GM21381 (cell line): Measurements from ENCODE around the gene SLC34A2.
A peak's percentile ranks its signal among the peaks of the same experiment; 100 is the strongest.
"Not testable (repeated sequence)": the region's sequence is repeated elsewhere in the genome, so short reads cannot be mapped to it uniquely, and the experiment has no call there.

Experiments
- ATAC-seq: cut with Tn5 transposase; IDR thresholded peaks from one replicate; pipeline ENCODE4 v1.9.1; 2021; ENCODE audit warnings: mild to moderate bottlenecking, moderate library complexity; ENCODE audit not compliant: unreplicated experiment

The SLC34A2 gene

GRCh38 chr4:25654971-25655963 lies at the start of gene SLC34A2:
Gene SLC34A2, plus strand, starts transcription at chr4:25655851. Its CDS starts 6,650 bp downstream, at chr4:25662501.
- no peak for ATAC-seq

GRCh38 chr4:25608644-25609043 lies 47.0 kb upstream of the SLC34A2 start:
- ATAC-seq, result no peak

- ATAC-seq, result no peak
These were observed 45.7 kb upstream of the SLC34A2 start for GRCh38 chr4:25609976-25610375.

- ATAC-seq, result not testable (repeated sequence)
These were observed 42.0 kb upstream of the SLC34A2 start for GRCh38 chr4:25613613-25614012.

DNA sequence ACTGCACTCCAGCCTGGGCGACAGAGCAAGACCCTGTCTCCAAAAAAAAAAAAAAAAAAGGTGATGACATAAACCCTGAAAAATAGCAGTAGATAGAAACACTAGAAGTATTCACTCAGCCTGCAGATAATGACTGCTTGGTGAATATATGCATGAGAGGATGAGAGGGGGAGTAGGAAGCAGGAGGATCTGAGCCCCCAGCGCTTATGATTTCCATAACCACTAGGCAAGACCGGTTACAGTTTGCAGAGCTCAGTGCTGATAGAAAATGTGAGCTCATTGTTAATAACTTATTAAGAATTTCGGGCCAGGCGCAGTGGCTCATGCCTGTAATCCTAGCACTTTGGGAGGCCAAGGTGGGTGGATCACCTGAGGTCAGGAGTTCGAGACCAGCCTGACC lies 40.8 kb upstream of the SLC34A2 start:
- no peak for ATAC-seq

DNA sequence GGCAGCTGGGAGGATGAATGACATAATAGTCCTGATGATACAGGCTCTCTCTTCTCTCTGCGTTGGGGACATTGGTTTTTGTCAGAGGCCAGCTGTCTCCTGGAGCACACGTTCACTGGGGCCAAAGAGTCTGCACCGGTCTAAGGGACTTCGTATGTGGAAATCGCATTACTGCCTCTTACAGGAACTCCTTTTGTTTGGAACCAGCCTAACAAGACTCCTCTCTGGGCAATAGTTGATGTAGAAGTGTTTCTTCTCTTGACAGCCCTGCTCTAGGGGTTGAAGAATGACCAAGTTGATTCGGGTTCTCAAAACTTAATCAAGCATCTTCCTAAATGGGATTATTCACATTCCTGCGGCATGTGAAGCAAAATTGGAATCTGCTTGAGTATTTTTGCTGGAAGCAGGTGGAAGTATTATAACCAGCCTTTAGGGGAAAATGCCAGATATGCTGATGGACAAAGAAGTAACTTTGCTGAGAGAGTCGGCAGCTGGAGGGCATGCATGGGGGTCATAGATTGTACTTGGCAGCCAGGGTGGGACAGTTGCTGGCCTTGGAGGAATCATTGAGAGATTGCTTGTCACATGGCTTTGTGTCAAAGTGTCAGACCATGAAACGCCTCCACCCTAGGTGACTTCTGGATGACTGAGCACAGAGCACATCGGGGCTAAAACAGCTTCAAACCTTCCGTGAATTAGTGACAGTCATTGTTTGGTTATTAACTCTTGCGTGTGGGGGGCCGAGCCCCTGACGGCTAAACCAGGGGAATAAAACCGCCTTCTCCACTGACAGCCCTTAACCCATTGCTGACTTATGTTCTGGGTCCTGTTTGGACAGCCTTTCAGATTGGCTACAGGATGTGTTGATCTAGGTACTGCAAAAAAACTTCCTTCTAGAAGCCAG lies 34.4 kb upstream of the SLC34A2 start:
- peak; percentile 57 for ATAC-seq

DNA sequence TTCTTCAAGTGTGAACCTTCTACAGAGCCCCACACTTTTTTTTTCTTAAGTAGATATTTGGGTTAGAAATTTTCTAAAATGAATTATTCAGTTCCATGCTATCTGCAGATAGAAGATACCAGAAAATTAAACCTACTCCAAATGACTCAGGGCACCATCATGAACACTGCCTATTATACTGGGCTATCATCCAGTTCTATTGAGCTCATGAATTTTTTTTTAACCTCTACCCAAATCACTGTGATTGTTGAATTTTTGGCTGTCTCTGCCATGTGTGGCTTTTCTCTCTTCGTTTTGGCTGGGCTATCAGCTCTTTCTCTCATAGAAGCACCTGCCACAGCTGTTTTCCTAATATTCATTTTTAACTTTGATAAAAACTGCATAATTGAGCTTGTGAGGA lies 31.0 kb upstream of the SLC34A2 start:
- ATAC-seq, result no peak

- no peak for ATAC-seq
These were observed 27.2 kb upstream of the SLC34A2 start for GRCh38 chr4:25628451-25628850.

DNA sequence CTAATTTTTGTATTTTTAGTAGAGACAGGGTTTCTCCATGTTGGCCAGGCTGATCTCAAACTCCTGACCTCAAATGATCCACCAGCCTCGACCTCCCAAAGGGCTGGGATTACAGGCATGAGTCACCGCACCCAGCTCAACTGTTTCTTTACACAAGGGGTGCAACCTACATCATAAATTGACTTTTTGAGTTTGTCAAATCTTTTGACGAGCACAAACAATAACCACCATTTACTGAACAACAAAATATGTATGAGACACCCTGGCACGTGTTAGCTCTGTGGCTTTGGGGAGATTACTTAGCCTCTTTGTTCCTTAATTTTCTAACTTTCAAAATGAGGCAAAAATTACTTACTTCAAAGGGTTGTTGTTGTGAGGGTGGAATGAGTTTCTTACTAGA lies 23.5 kb upstream of the SLC34A2 start:
- ATAC-seq, result no peak

- ATAC-seq, result no peak
These were observed 22.1 kb upstream of the SLC34A2 start for GRCh38 chr4:25633541-25633940.

DNA sequence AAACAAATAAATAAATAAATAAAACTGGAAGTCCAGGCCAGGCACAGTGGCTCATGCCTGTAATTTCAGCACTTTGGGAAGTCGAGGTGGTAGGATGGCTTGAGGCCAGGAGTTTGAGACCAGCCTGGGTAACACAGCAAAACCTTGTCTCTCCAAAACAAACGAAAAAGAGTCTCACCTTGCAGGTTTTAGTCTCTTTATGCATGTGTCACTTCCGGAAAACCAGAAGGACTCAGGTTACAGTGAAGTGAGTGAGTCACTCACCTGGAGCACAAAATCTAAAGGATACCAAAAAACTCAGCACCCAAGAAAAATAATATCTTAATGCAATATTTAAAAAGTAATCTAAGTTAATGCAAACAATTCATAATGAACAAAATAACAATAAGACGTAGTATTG lies 20.1 kb upstream of the SLC34A2 start:
- no peak for ATAC-seq

GRCh38 chr4:25637581-25638220 lies 17.9 kb upstream of the SLC34A2 start:
- no peak for ATAC-seq

- ATAC-seq, result no peak
These were observed 17.4 kb upstream of the SLC34A2 start for GRCh38 chr4:25638221-25638601.

DNA sequence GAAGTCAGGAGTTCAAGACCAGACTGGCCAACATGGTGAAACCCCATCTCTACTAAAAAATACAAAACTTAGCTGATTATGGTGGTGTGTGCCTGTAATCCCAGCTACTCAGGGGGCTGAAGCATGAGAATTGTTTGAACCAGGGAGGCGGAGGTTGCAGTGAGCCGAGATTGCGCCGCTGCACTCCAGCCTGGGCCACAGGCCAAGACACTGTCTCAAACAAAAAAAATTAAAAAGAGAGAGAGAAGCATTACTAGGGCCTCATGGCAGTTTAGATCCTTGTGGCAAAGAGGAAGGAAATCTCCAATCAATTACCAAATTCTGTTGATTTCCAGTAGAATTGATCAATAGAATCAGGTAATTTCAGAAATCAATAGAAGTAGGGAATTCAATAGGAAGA lies 16.8 kb upstream of the SLC34A2 start:
- no peak for ATAC-seq

DNA sequence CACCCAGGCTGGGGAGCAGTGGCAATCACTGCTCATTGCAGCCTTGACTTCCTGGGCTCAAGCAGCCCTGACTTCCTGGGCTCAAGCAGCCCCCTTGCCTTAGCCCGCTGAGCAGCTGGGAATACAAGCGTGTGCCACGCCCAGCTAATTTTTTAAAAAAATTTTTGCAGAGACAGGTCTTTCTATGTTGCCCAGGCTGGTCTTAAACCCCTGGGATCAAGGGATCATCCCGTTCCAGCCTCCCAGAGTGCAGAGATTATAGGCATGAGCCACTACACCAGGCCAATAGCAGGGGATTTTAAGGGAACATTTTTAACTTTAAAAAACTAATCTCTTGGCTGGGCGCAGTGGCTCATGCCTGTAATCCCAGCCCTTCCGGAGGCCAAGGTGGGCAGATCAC lies 5.3 kb upstream of the SLC34A2 start:
- ATAC-seq, result no peak

DNA sequence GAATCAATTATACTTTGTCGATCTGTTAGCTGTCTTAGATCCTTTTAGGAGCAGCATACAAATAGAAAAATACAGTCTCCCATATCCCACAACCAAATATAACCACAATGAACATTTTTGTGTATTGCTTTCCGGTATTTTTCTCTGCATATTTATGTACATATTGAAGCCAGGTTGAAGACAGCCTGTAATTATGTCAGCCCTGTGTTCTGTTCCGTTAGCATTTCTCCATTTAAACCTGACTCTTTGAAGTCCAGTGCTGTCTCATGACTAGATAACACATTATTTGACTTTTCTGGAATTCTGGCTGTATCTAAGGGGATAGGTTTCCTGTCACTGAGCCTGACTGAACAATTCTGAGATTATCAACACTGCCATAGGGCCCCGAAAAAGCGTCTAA lies 4.0 kb upstream of the SLC34A2 start:
- ATAC-seq, result no peak

DNA sequence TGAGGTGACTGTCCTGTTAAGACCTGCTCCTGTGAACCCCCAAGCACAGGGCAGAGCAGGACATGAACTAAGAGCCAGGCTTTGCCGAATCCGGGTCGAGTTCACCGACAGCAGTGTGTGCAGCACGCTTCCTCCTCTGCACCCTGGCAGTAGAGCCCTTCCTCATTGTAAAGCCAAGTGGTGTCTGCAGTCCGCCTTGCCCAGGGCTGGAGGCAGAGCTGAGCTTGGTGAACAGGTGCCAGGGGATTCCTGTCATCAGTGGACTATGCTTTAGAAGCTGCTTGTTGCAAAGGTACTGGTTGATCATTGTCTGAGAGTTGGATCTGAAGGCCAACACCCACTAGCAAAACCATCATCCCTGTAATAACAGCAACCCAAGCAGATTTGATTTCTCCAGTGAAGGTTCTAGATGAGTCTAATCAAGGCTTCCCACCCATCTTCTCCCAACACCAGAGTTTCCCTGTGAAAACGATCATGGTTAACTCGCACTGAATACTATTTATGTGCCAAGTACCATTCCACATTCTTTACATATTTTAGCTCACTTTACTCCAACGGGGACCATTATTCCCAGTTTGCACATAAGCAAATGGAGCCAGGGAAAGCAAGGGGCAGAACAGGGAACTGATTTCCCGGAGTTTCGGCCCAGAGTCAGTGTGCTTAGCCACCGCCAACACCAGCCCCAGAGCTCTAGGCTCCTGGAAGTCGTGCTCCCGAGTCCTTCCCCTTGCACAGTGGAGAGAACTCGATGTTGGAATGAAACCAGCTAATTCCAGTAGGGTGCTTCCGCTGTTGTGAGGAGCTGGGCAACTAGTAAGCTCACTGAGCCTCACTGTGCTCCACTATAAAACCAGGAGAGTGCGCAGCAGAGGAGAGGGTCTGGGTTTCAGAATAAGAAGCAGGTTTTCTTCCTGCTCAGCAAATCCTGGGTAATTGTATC lies 1.4 kb upstream of the SLC34A2 start:
- no peak for ATAC-seq

DNA sequence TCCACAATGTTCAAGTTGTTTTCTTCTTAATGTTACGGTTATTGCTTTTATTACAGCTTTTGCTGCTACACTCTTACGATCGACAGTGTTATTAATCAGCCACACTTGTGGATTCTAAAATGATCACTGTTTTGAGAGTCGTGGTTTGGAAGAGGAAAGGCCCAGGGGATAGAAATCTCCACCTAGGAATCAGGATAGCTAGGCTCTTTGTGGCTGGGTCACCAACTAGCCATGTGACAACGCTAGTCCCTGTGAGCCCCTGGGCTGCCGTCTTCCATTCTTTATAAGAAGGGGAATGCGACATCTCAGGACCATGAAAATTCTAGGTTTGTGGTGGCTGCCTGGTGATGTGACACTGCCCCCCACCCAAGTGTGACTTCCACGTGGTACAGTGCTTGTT lies 380 bp downstream of the SLC34A2 start:
- no peak for ATAC-seq

DNA sequence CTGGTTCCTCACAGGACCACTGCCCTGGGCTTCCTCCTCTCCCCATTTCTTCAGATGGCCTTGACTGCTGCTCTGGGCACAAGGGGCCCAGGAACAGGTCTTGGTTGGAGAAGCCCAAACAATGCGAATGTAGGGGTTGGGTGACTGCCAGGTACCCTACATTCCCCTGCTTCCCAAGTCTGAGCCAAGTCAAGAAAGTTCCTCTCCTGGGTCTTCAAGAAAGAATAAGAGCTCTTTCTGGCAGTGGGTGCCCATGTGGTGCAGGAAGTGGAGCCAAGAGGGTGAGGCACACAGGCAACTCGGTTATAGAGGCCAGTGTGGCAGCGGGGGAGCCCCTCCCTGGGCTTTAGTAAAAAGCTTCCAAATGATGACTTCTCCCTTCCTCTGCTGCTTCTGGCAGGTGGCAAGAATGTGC lies 2.7 kb downstream of the SLC34A2 start:
- ATAC-seq, result no peak

DNA sequence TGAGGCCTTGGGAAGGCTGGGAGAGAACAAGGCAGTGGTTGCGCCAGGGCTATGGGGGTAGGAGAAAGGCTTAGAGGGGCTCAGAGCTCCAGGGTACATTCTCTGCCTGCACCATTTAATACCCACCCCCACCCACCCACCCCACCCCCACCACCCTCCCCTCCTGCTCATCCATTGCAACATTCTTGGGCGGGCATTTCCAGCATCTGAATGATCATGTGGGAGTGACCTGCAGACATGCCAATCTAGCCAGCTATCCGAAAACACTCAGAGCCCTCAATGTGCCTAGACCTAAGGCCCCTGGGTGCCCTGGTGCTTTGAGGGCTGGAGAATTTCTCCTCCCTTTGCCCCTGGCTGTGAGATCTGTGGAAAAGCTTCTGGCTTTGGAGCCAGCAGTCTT lies 3.1 kb downstream of the SLC34A2 start:
- no peak for ATAC-seq
